CD8-positive, alpha-beta memory T cell (primary cell): ENCODE data around the gene RXFP4. TPM values are rescaled to one million over a fixed set of nuclear protein-coding genes. Genes with fewer than 3 reads are reported as not detected.

Experiments
- CTCF ChIA-PET: fragments of 350-600 bp; sonication (Branson Sonifier 250); formaldehyde crosslinking; loops from one replicate; lab custom pipeline; 2021; ENCODE audit warnings: antibody characterized with exemption; lab: Charles Lee
- POLR2A ChIA-PET: fragments of 350-600 bp; sonication (Branson Sonifier 250); formaldehyde crosslinking; loops from one replicate; lab custom pipeline; 2021; ENCODE audit warnings: antibody characterized with exemption; lab: Charles Lee
- DNase-seq, 5 donors: peaks; one replicate each; pipeline versions ENCODE4 v3.0.0 to v3.0.0-alpha.2; 2020 to 2022; ENCODE audit warnings: mixed read lengths in 1 of 5
- H3K27ac ChIP-seq: one replicate; pipeline ENCODE4 v1.7.0; 2013; ENCODE audit warnings: low read depth, mild to moderate bottlenecking, low read length, moderate library complexity
- H3K27me3 ChIP-seq: 2 replicates; pipeline ENCODE4 v1.7.0; 2013; ENCODE audit warnings: low read length, mild to moderate bottlenecking; ENCODE audit not compliant: insufficient read depth, poor library complexity, severe bottlenecking
- H3K36me3 ChIP-seq: 2 replicates; pipeline ENCODE4 v1.7.0; 2013; ENCODE audit warnings: mild to moderate bottlenecking, low read length, moderate library complexity; ENCODE audit not compliant: insufficient read depth
- H3K4me1 ChIP-seq: 2 replicates; pipeline ENCODE4 v1.7.0; 2013; ENCODE audit warnings: mild to moderate bottlenecking, low read length, moderate library complexity; ENCODE audit not compliant: insufficient read depth
- H3K4me3 ChIP-seq: 2 replicates; pipeline ENCODE4 v1.7.0; 2013; ENCODE audit warnings: mild to moderate bottlenecking, low read length
- H3K9me3 ChIP-seq: 2 replicates; pipeline ENCODE4 v1.7.0; 2013; ENCODE audit warnings: mild to moderate bottlenecking, low read length
- H3K27ac Mint-ChIP-seq, 8 donors: one replicate each; pipeline ENCODE4 v1.8.0; 2020 to 2021; ENCODE audit warnings: mixed read lengths in 8 of 8, mild to moderate bottlenecking in 6 of 8, inconsistent platforms in 3 of 8, moderate library complexity in 3 of 8
- H3K27me3 Mint-ChIP-seq, 2 donors: one replicate each; pipeline ENCODE4 v1.8.0; 2020 to 2021; ENCODE audit warnings: mixed read lengths in 2 of 2, mild to moderate bottlenecking in 1 of 2, moderate library complexity in 1 of 2
- H3K36me3 Mint-ChIP-seq, 3 donors: one replicate each; pipeline ENCODE4 v1.8.0; 2020 to 2021; ENCODE audit warnings: mixed read lengths in 3 of 3, inconsistent platforms in 1 of 3, mild to moderate bottlenecking in 1 of 3
- H3K4me1 Mint-ChIP-seq, 3 donors: one replicate each; pipeline ENCODE4 v1.8.0; 2020 to 2021; ENCODE audit warnings: mixed read lengths in 3 of 3, inconsistent platforms in 1 of 3, mild to moderate bottlenecking in 1 of 3
- H3K4me3 Mint-ChIP-seq, 7 donors: one replicate each; pipeline ENCODE4 v1.8.0; 2020 to 2021; ENCODE audit warnings: mixed read lengths in 7 of 7, mild to moderate bottlenecking in 6 of 7, moderate library complexity in 4 of 7, inconsistent platforms in 2 of 7
- H3K9me3 Mint-ChIP-seq, 5 donors: one replicate each; pipeline ENCODE4 v1.8.0; 2020 to 2022; ENCODE audit warnings: mixed read lengths in 5 of 5, mild to moderate bottlenecking in 3 of 5, moderate library complexity in 2 of 5, inconsistent platforms in 1 of 5
- polyA plus RNA-seq: library from polyadenylated mRNA; unstranded; fragments of 300-500 nt; fragmentation: Illumina TruSeq; gene quantifications from one replicate; pipeline ENCODE4 v1.2.3, GENCODE V29; 2021
- total RNA-seq, 2 experiments: library from RNA; stranded (reverse); gene quantifications; one replicate each; pipeline ENCODE4 v1.2.3, GENCODE V29; 2021

Gene RXFP4
- total and polyA plus RNA-seq, 3 experiments from 2014 or later = 0.29 TPM; not detected in 2

- ChIA-PET POLR2A (interaction anchor here (0.6 to 1.0 kb wide), 3 partner anchors 8 to 51 kb away, joined by 3 to 5 read pairs (median 4); partner anchors contain the start of gene ARHGEF2), CTCF (interaction anchor here (0.6 to 3.7 kb wide), 19 partner anchors 8 to 128 kb away, joined by 3 to 44 read pairs (median 4); partner anchors contain the start of gene ARHGEF2)
- H3K4me1 ChIP-seq = peaks cover 32% of the 10 kb centered on the region
- no peak overlapping the region for H3K4me3 ChIP-seq
- H3K27me3 ChIP-seq = no peaks in the 10 kb centered on the region
- peak overlapping the region in 1 of 8 donors; percentile 73 for H3K27ac Mint-ChIP-seq
- H3K9me3 ChIP-seq = no peaks in the 10 kb centered on the region
- peak in 2 of 5 donors; percentile 26 to 48 for DNase-seq
- no peak overlapping the region for H3K27ac ChIP-seq
- no peaks in the 10 kb centered on the region for H3K9me3 Mint-ChIP-seq
- no peaks in the 10 kb centered on the region for H3K27me3 Mint-ChIP-seq
- no peaks in the 10 kb centered on the region for H3K36me3 ChIP-seq
- H3K36me3 Mint-ChIP-seq = no peaks in the 10 kb centered on the region
- H3K4me3 Mint-ChIP-seq = peak overlapping the region in 2 of 7 donors; percentile 25 to 40
- H3K4me1 Mint-ChIP-seq = peaks cover 24 to 33% (median 29%) of the 10 kb centered on the region in 3 donors
Measured at GRCh38 chr1:155938220-155938627, 3.2 kb upstream of the RXFP4 start.

GRCh38 chr1:155940482-155940992 lies 901 bp upstream of the RXFP4 start:
- Histone ChIP-seq H3K36me3 (no peaks in the 10 kb centered on the region), H3K4me3 (no peak overlapping the region), H3K27me3 (no peaks in the 10 kb centered on the region), H3K9me3 (no peaks in the 10 kb centered on the region), H3K27ac (no peak overlapping the region), H3K4me1 (peaks cover 32% of the 10 kb centered on the region)
- no peak for DNase-seq
- H3K36me3 Mint-ChIP-seq = no peaks in the 10 kb centered on the region
- no peaks in the 10 kb centered on the region for H3K9me3 Mint-ChIP-seq
- peak overlapping the region; percentile 1 to 85 (median 72) for H3K27ac Mint-ChIP-seq
- peak overlapping the region in 1 of 7 donors; percentile 11 for H3K4me3 Mint-ChIP-seq
- peaks cover 29 to 48% (median 38%) of the 10 kb centered on the region in 3 donors for H3K4me1 Mint-ChIP-seq
- H3K27me3 Mint-ChIP-seq = no peaks in the 10 kb centered on the region
- POLR2A ChIA-PET = interaction anchor here (0.8 kb wide), 1 partner anchor 36 kb away, joined by 3 read pairs; no protein-coding TSS in a partner anchor
- CTCF ChIA-PET = interaction anchor here (0.9 to 3.7 kb wide), 2 partner anchors 36 to 50 kb away, joined by 3 to 44 read pairs; no protein-coding TSS in a partner anchor

GRCh38 chr1:155941845-155942531 lies 550 bp downstream of the RXFP4 start:
- peaks cover 0 to 9% (median 3%) of the 10 kb centered on the region in 3 donors for H3K36me3 Mint-ChIP-seq
- peaks cover 43 to 63% (median 50%) of the 10 kb centered on the region in 3 donors for H3K4me1 Mint-ChIP-seq
- Histone ChIP-seq H3K4me1 (peaks cover 47% of the 10 kb centered on the region), H3K4me3 (no peak overlapping the region), H3K27ac (no peak overlapping the region), H3K27me3 (no peaks in the 10 kb centered on the region), H3K36me3 (peaks cover 4% of the 10 kb centered on the region), H3K9me3 (no peaks in the 10 kb centered on the region)
- no peaks in the 10 kb centered on the region for H3K9me3 Mint-ChIP-seq
- CTCF ChIA-PET = no interaction called here
- POLR2A ChIA-PET = interaction anchor here (0.5 kb wide), 1 partner anchor 98 kb away, joined by 6 read pairs; no protein-coding TSS in a partner anchor
- DNase-seq = no peak
- H3K4me3 Mint-ChIP-seq = no peak overlapping the region
- no peaks in the 10 kb centered on the region for H3K27me3 Mint-ChIP-seq
- peak overlapping the region in 2 of 8 donors; percentile 33 to 57 for H3K27ac Mint-ChIP-seq

- Histone ChIP-seq H3K27ac (no peak overlapping the region), H3K9me3 (no peaks in the 10 kb centered on the region), H3K4me3 (no peak overlapping the region), H3K27me3 (no peaks in the 10 kb centered on the region), H3K36me3 (peaks cover 8% of the 10 kb centered on the region), H3K4me1 (peaks cover 50% of the 10 kb centered on the region)
- CTCF ChIA-PET = interaction anchor here (4.0 kb wide), 1 partner anchor 35 kb away, joined by 18 read pairs; the partner anchor contains the start of gene ARHGEF2
- peaks cover 0 to 16% (median 4%) of the 10 kb centered on the region in 3 donors for H3K36me3 Mint-ChIP-seq
- no peaks in the 10 kb centered on the region for H3K27me3 Mint-ChIP-seq
- POLR2A ChIA-PET = interaction anchor here (1.3 kb wide), 1 partner anchor 37 kb away, joined by 3 read pairs; no protein-coding TSS in a partner anchor
- peak overlapping the region in 2 of 8 donors; percentile 6 to 57 for H3K27ac Mint-ChIP-seq
- DNase-seq = peak in 1 of 5 donors; percentile 32
- peaks cover 46 to 67% (median 55%) of the 10 kb centered on the region in 3 donors for H3K4me1 Mint-ChIP-seq
- H3K9me3 Mint-ChIP-seq = no peaks in the 10 kb centered on the region
- H3K4me3 Mint-ChIP-seq = no peak overlapping the region
Measured at GRCh38 chr1:155942578-155943141, 1.2 kb downstream of the RXFP4 start.

GRCh38 chr1:155944444-155944799 lies 3.0 kb downstream of the RXFP4 start:
- Histone ChIP-seq H3K27ac (no peak overlapping the region), H3K27me3 (no peaks in the 10 kb centered on the region), H3K9me3 (no peaks in the 10 kb centered on the region), H3K36me3 (peaks cover 8% of the 10 kb centered on the region), H3K4me1 (peaks cover 50% of the 10 kb centered on the region), H3K4me3 (no peak overlapping the region)
- Mint-ChIP-seq H3K4me3 (peak overlapping the region in 2 of 7 donors; percentile 15 to 21), H3K9me3 (no peaks in the 10 kb centered on the region), H3K36me3 (peaks cover 0 to 28% (median 4%) of the 10 kb centered on the region in 3 donors), H3K4me1 (peaks cover 41 to 63% (median 49%) of the 10 kb centered on the region in 3 donors), H3K27me3 (no peaks in the 10 kb centered on the region), H3K27ac (peak overlapping the region; percentile 17 to 95 (median 82))
- no peak for DNase-seq
- ChIA-PET POLR2A (interaction anchor here (0.7 to 2.1 kb wide), 3 partner anchors 10 to 37 kb away, joined by 3 to 11 read pairs (median 5); no protein-coding TSS in a partner anchor), CTCF (interaction anchor here (1.4 to 4.0 kb wide), 2 partner anchors 10 to 33 kb away, joined by 4 to 18 read pairs; partner anchors contain the start of genes ARHGEF2 and KHDC4)

- Histone ChIP-seq H3K4me3 (no peak overlapping the region), H3K4me1 (peaks cover 32% of the 10 kb centered on the region), H3K27ac (peak overlapping the region; percentile 32), H3K27me3 (no peaks in the 10 kb centered on the region), H3K9me3 (no peaks in the 10 kb centered on the region), H3K36me3 (peaks cover 27% of the 10 kb centered on the region)
- Mint-ChIP-seq H3K4me1 (peaks cover 23 to 44% (median 33%) of the 10 kb centered on the region in 3 donors), H3K27ac (peak overlapping the region; percentile 83 to 95 (median 90)), H3K4me3 (peak overlapping the region; percentile 5 to 88 (median 53)), H3K36me3 (peaks cover 0 to 47% (median 7%) of the 10 kb centered on the region in 3 donors), H3K9me3 (no peaks in the 10 kb centered on the region), H3K27me3 (no peaks in the 10 kb centered on the region)
- CTCF ChIA-PET = interaction anchor here (1.0 to 4.0 kb wide), 4 partner anchors 13 to 43 kb away, joined by 4 to 18 read pairs (median 6); partner anchors contain the start of genes ARHGEF2 and KHDC4
- POLR2A ChIA-PET = interaction anchor here (1.0 kb wide), 3 partner anchors 9 to 14 kb away, joined by 4 to 10 read pairs (median 4); partner anchors contain the start of gene KHDC4
- no peak for DNase-seq
Measured at GRCh38 chr1:155946633-155947219, 5.3 kb downstream of the RXFP4 start.

- Mint-ChIP-seq H3K27ac (peak overlapping the region; percentile 83 to 95 (median 90)), H3K4me3 (peak overlapping the region in 3 of 7 donors; percentile 23 to 53 (median 31)), H3K4me1 (peaks cover 23 to 38% (median 28%) of the 10 kb centered on the region in 3 donors), H3K9me3 (no peaks in the 10 kb centered on the region), H3K27me3 (no peaks in the 10 kb centered on the region), H3K36me3 (peaks cover 0 to 53% (median 7%) of the 10 kb centered on the region in 3 donors)
- Histone ChIP-seq H3K27ac (no peak overlapping the region), H3K27me3 (no peaks in the 10 kb centered on the region), H3K9me3 (no peaks in the 10 kb centered on the region), H3K4me1 (peaks cover 31% of the 10 kb centered on the region), H3K4me3 (no peak overlapping the region), H3K36me3 (peaks cover 32% of the 10 kb centered on the region)
- ChIA-PET CTCF (interaction anchor here (0.9 kb wide), 1 partner anchor 11 kb away, joined by 3 read pairs; no protein-coding TSS in a partner anchor), POLR2A (interaction anchor here (0.6 kb wide), 1 partner anchor 54 kb away, joined by 3 read pairs; no protein-coding TSS in a partner anchor)
- no peak for DNase-seq
Measured at GRCh38 chr1:155947292-155947691, 5.9 kb downstream of the RXFP4 start.
